CD14-positive monocyte (primary cell): ENCODE results near the gene TCTN1. TPM values are rescaled to one million over a fixed set of nuclear protein-coding genes. Genes with fewer than 3 reads are reported as not detected.
A peak's percentile ranks its signal among the peaks of the same experiment; 100 is the strongest.

ENCODE experiments used
- DNase-seq, 3 donors: peaks; one replicate each; pipeline ENCODE4 v3.0.0-alpha.2; 2011 to 2022
- H2AFZ ChIP-seq: 2 replicates; pipeline ENCODE4 v1.6.0; 2012; ENCODE audit warnings: mild to moderate bottlenecking, low read depth, low read length, inconsistent platforms; ENCODE audit not compliant: insufficient read depth, poor library complexity, severe bottlenecking
- H3K27ac ChIP-seq, 2 donors: 1 replicate in 1 of 2; 2 replicates in 1 of 2; pipeline ENCODE4 v1.5.1; 2012 to 2013; ENCODE audit warnings: low read length in 2 of 2, control low read depth in 1 of 2, inconsistent platforms in 1 of 2, low read depth in 1 of 2, mild to moderate bottlenecking in 1 of 2
- H3K27me3 ChIP-seq, 2 donors: one replicate each; pipeline versions ENCODE4 v1.6.0 to v1.6.1; 2011 to 2013; ENCODE audit warnings: low read length in 2 of 2; ENCODE audit not compliant: control insufficient read depth in 2 of 2, insufficient read depth in 2 of 2
- H3K36me3 ChIP-seq, 2 donors: replicated peaks in 1 of 2; 1 replicate in 1 of 2; 2 replicates in 1 of 2; pipeline versions ENCODE4 v1.5.1 to v1.6.1; 2012 to 2013; ENCODE audit warnings: low read length in 2 of 2, control low read depth in 1 of 2, inconsistent platforms in 1 of 2, mild to moderate bottlenecking in 1 of 2; ENCODE audit not compliant: insufficient read depth in 2 of 2, control insufficient read depth in 1 of 2
- H3K4me1 ChIP-seq, 2 donors: 1 replicate in 1 of 2; 2 replicates in 1 of 2; pipeline versions ENCODE4 v1.5.1 to v1.6.1; 2012 to 2013; ENCODE audit warnings: low read length in 2 of 2, control low read depth in 1 of 2, inconsistent platforms in 1 of 2, mild to moderate bottlenecking in 1 of 2, moderate library complexity in 1 of 2; ENCODE audit not compliant: insufficient read depth in 2 of 2, control insufficient read depth in 1 of 2
- H3K4me2 ChIP-seq: replicated peaks from 2 replicates; pipeline ENCODE3; 2012; ENCODE audit warnings: low read length, moderate library complexity, mild to moderate bottlenecking; ENCODE audit not compliant: poor library complexity, severe bottlenecking; ENCODE audit errors: extremely low read depth
- H3K4me3 ChIP-seq, 3 experiments: fragments of 200-600 bp in 1 of 3; sonication (generic) in 1 of 3; replicated peaks in 1 of 3; 1 replicate in 2 of 3; 2 replicates in 1 of 3; pipeline ENCODE4 v1.5.1; 2011 to 2013; ENCODE audit warnings: low read length in 3 of 3, mild to moderate bottlenecking in 3 of 3, control low read depth in 2 of 3, low read depth in 2 of 3, inconsistent platforms in 1 of 3, moderate library complexity in 1 of 3
- H3K79me2 ChIP-seq: 2 replicates; pipeline ENCODE4 v1.6.0; 2012; ENCODE audit warnings: mild to moderate bottlenecking, control low read depth, inconsistent platforms, low read length, moderate library complexity; ENCODE audit not compliant: insufficient read depth
- H3K9ac ChIP-seq: 2 replicates; pipeline ENCODE4 v1.6.0; 2017; ENCODE audit warnings: low read length, mild to moderate bottlenecking; ENCODE audit not compliant: insufficient read depth, poor library complexity, severe bottlenecking
- H3K9me3 ChIP-seq, 2 donors: replicated peaks in 1 of 2; 1 replicate in 1 of 2; 2 replicates in 1 of 2; pipeline versions ENCODE4 v1.5.1 to v1.6.1; 2012 to 2013; ENCODE audit warnings: low read length in 2 of 2, control low read depth in 1 of 2; ENCODE audit not compliant: control insufficient read depth in 1 of 2, insufficient read depth in 1 of 2
- H4K20me1 ChIP-seq: 2 replicates; pipeline ENCODE4 v1.6.0; 2012; ENCODE audit warnings: mild to moderate bottlenecking, low read length, control low read depth, moderate library complexity; ENCODE audit not compliant: insufficient read depth
- H3K27ac Mint-ChIP-seq, 7 donors: one replicate each; pipeline ENCODE4 v1.8.0; 2020; ENCODE audit warnings: mild to moderate bottlenecking in 7 of 7, mixed read lengths in 7 of 7, moderate library complexity in 6 of 7, inconsistent platforms in 2 of 7
- H3K27me3 Mint-ChIP-seq, 3 donors: one replicate each; pipeline ENCODE4 v1.8.0; 2021 to 2022; ENCODE audit warnings: low read depth in 3 of 3, mild to moderate bottlenecking in 3 of 3, mixed read lengths in 3 of 3, moderate library complexity in 3 of 3, inconsistent platforms in 1 of 3
- H3K36me3 Mint-ChIP-seq, 2 donors: one replicate each; pipeline ENCODE4 v1.8.0; 2020; ENCODE audit warnings: mixed read lengths in 2 of 2, inconsistent platforms in 1 of 2, mild to moderate bottlenecking in 1 of 2
- H3K4me1 Mint-ChIP-seq: one replicate; pipeline ENCODE4 v1.8.0; 2020; ENCODE audit warnings: mild to moderate bottlenecking, mixed read lengths
- H3K4me3 Mint-ChIP-seq, 2 donors: one replicate each; pipeline ENCODE4 v1.8.0; 2020; ENCODE audit warnings: mild to moderate bottlenecking in 2 of 2, mixed read lengths in 2 of 2, moderate library complexity in 1 of 2
- H3K9me3 Mint-ChIP-seq, 7 donors: one replicate each; pipeline ENCODE4 v1.8.0; 2020 to 2022; ENCODE audit warnings: mixed read lengths in 7 of 7, mild to moderate bottlenecking in 6 of 7, moderate library complexity in 6 of 7, inconsistent platforms in 2 of 7
- WGBS: methylation state at CpG from one replicate; pipeline ENCODE4 v1.1.5; 2013; ENCODE audit warnings: missing lambda C conversion rate; ENCODE audit not compliant: insufficient coverage; 5-methylcytosine and 5-hydroxymethylcytosine counted together
- intact Hi-C, 2 donors: fragments of 100-400 bp; cut with micrococcal nuclease; formaldehyde crosslinking; loops; one replicate each; pipeline versions ENCODE4 v1.15.0 to v1.15.1; 2023
- polyA plus RNA-seq, 3 donors: library from polyadenylated mRNA; depleted of rRNA in 1 of 3; unstranded in 2 of 3; stranded (reverse) in 1 of 3; fragments of 300-500 nt in 2 of 3; fragments of >200 nt in 1 of 3; fragmentation: Illumina TruSeq in 2 of 3; gene quantifications; 1 replicate in 2 of 3; 2 replicates in 1 of 3; pipeline ENCODE4 v1.2.3, GENCODE V29; 2012 to 2021
- TF ChIP-seq, protein P1 (sequence below): fragments of 200-600 bp; IDR thresholded peaks from one replicate; pipeline ENCODE4 v1.8.0; 2022; ENCODE audit warnings: antibody characterized with exemption, mild to moderate bottlenecking

Gene TCTN1
- polyA plus RNA-seq, 3 donors: 4.0 to 6.1 (median 4.5) TPM

- Histone ChIP-seq H3K27ac (no peak overlapping the region), H3K4me2 (no peak overlapping the region), H2AFZ (no peak overlapping the region), H4K20me1 (no peaks in the 10 kb centered on the region), H3K4me1 (peaks cover under 1 to 2% of the 10 kb centered on the region in 2 donors), H3K9ac (no peak overlapping the region), H3K36me3 (no peaks in the 10 kb centered on the region), H3K4me3 (no peak overlapping the region), H3K27me3 (no peaks in the 10 kb centered on the region), H3K9me3 (no peaks in the 10 kb centered on the region), H3K79me2 (no peaks in the 10 kb centered on the region)
- Mint-ChIP-seq H3K4me1 (peaks cover 2% of the 10 kb centered on the region), H3K27me3 (peaks cover 0 to 5% (median 3%) of the 10 kb centered on the region in 3 donors), H3K27ac (no peak overlapping the region), H3K9me3 (peaks cover 0 to 1% (median 0%) of the 10 kb centered on the region in 7 donors), H3K36me3 (peaks cover 0 to 3% of the 10 kb centered on the region in 2 donors), H3K4me3 (no peak overlapping the region)
- intact Hi-C loops: loop anchor here in 1 of 2 donors (5.0 kb wide), 1 partner anchor 117 kb away; the partner anchor contains the start of genes RAD9B and VPS29
- 91% methylated on average over 2 of the region's 4 CpGs for WGBS
- TF ChIP-seq, protein P1, sequence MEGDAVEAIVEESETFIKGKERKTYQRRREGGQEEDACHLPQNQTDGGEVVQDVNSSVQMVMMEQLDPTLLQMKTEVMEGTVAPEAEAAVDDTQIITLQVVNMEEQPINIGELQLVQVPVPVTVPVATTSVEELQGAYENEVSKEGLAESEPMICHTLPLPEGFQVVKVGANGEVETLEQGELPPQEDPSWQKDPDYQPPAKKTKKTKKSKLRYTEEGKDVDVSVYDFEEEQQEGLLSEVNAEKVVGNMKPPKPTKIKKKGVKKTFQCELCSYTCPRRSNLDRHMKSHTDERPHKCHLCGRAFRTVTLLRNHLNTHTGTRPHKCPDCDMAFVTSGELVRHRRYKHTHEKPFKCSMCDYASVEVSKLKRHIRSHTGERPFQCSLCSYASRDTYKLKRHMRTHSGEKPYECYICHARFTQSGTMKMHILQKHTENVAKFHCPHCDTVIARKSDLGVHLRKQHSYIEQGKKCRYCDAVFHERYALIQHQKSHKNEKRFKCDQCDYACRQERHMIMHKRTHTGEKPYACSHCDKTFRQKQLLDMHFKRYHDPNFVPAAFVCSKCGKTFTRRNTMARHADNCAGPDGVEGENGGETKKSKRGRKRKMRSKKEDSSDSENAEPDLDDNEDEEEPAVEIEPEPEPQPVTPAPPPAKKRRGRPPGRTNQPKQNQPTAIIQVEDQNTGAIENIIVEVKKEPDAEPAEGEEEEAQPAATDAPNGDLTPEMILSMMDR: no peak
- DNase-seq: peak in 1 of 3 donors; percentile 46
Observed at GRCh38 chr12:110619534-110619953, 5.6 kb downstream of the TCTN1 start.

- Mint-ChIP-seq H3K4me3 (no peak overlapping the region), H3K27ac (no peak overlapping the region), H3K27me3 (peaks cover 0 to 5% (median 3%) of the 10 kb centered on the region in 3 donors), H3K36me3 (no peaks in the 10 kb centered on the region), H3K9me3 (peaks cover 0 to 1% (median 0%) of the 10 kb centered on the region in 7 donors), H3K4me1 (peaks cover 2% of the 10 kb centered on the region)
- H3K4me3 ChIP-seq: no peak overlapping the region
- no peaks in the 10 kb centered on the region for H3K9me3 ChIP-seq
- no peak overlapping the region for H3K27ac ChIP-seq
- H3K36me3 ChIP-seq: no peaks in the 10 kb centered on the region
- TF ChIP-seq, protein P1: no peak
- H3K4me1 ChIP-seq: peaks cover 0 to 5% of the 10 kb centered on the region in 2 donors
- no CpG with 5 or more reads among the region's 3 CpGs for WGBS
- H3K4me2 ChIP-seq: no peak overlapping the region
- no peaks in the 10 kb centered on the region for H3K27me3 ChIP-seq
- H2AFZ ChIP-seq: no peak overlapping the region
- no peak for DNase-seq
- intact Hi-C loops: loop anchor here in 1 of 2 donors (10.0 kb wide), 1 partner anchor 62 kb away; the partner anchor contains the start of gene HVCN1
- no peaks in the 10 kb centered on the region for H3K79me2 ChIP-seq
- H4K20me1 ChIP-seq: no peaks in the 10 kb centered on the region
- H3K9ac ChIP-seq: no peak overlapping the region
Observed at GRCh38 chr12:110622582-110622981, 8.7 kb downstream of the TCTN1 start.
